HepG2 (cell line): ENCODE data around the gene KDM2B. TPM values are rescaled to one million over a fixed set of nuclear protein-coding genes. Genes with fewer than 3 reads are reported as not detected.

ENCODE experiments used
- GABPB1 ChIP-seq: IDR thresholded peaks from 2 replicates; pipeline ENCODE4 v1.6.1; 2016; ENCODE audit warnings: mild to moderate bottlenecking, missing genetic modification reagents, moderate library complexity, missing compliant biosample characterization
- GPBP1L1 ChIP-seq: sonication (generic); formaldehyde crosslinking; IDR thresholded peaks from 2 replicates; pipeline ENCODE4 v1.5.0; 2020; ENCODE audit warnings: mild to moderate bottlenecking, missing genetic modification reagents
- KAT7 ChIP-seq: IDR thresholded peaks from 2 replicates; pipeline ENCODE4 v1.6.1; 2018; ENCODE audit warnings: borderline replicate concordance, missing compliant biosample characterization
- KLF11 ChIP-seq: IDR thresholded peaks from 2 replicates; pipeline ENCODE4 v1.6.1; 2016; ENCODE audit warnings: missing compliant biosample characterization
- KLF16 ChIP-seq, 2 experiments: sonication (generic) in 1 of 2; formaldehyde crosslinking in 1 of 2; IDR thresholded peaks; 2 replicates each; pipeline versions ENCODE4 v1.6.1 to v1.8.0; 2016 to 2023; ENCODE audit warnings: missing genetic modification reagents in 2 of 2, missing compliant biosample characterization in 1 of 2
- KMT2B ChIP-seq: IDR thresholded peaks from 2 replicates; pipeline ENCODE4 v1.6.1; 2016; ENCODE audit warnings: missing genetic modification reagents, missing compliant biosample characterization
- MAF1 ChIP-seq: sonication (generic); formaldehyde crosslinking; IDR thresholded peaks from 2 replicates; pipeline ENCODE4 v1.5.0; 2020; ENCODE audit warnings: missing genetic modification reagents, borderline replicate concordance
- MATR3 ChIP-seq: sonication (generic); formaldehyde crosslinking; IDR thresholded peaks from 2 replicates; pipeline ENCODE4 v1.4.0; 2020; ENCODE audit warnings: missing genetic modification reagents
- MTA3 ChIP-seq: sonication (generic); formaldehyde crosslinking; IDR thresholded peaks from 2 replicates; pipeline ENCODE4 v1.4.0; 2020; ENCODE audit warnings: missing genetic modification reagents
- NONO ChIP-seq, 2 experiments: fragments of 450-650 bp in 1 of 2; sonication (generic) in 1 of 2; formaldehyde crosslinking in 1 of 2; IDR thresholded peaks in 1 of 2; conservative IDR thresholded peaks in 1 of 2; 2 replicates each; pipeline versions ENCODE4 v1.6.1 to v1.8.0; 2017 to 2022; ENCODE audit warnings: mild to moderate bottlenecking in 1 of 2, missing genetic modification reagents in 1 of 2, moderate library complexity in 1 of 2
- PHF8 ChIP-seq: sonication (generic); formaldehyde crosslinking; IDR thresholded peaks from 2 replicates; pipeline ENCODE4 v1.5.0; 2020; ENCODE audit warnings: missing genetic modification reagents
- PRDM10 ChIP-seq: sonication (generic); formaldehyde crosslinking; IDR thresholded peaks from 2 replicates; pipeline ENCODE4 v1.4.0; 2020; ENCODE audit warnings: low read depth, missing genetic modification reagents
- SCMH1 ChIP-seq: sonication (generic); formaldehyde crosslinking; IDR thresholded peaks from 2 replicates; pipeline ENCODE4 v1.9.0; 2021; ENCODE audit warnings: missing genetic modification reagents, mild to moderate bottlenecking, borderline replicate concordance
- SNRNP70 ChIP-seq: fragments of 200-400 bp; formaldehyde crosslinking; IDR thresholded peaks from 2 replicates; pipeline ENCODE4 v1.6.1; 2017; ENCODE audit warnings: mild to moderate bottlenecking, low read depth, low read length, moderate library complexity
- SPEN ChIP-seq: sonication (generic); formaldehyde crosslinking; IDR thresholded peaks from 2 replicates; pipeline ENCODE4 v1.5.1; 2020; ENCODE audit warnings: low read depth, mild to moderate bottlenecking, missing genetic modification reagents
- ZBTB26 ChIP-seq: IDR thresholded peaks from 2 replicates; pipeline ENCODE4 v1.6.1; 2016; ENCODE audit warnings: missing compliant biosample characterization, missing genetic modification reagents, borderline replicate concordance
- ZEB1 ChIP-seq: IDR thresholded peaks from 2 replicates; pipeline ENCODE4 v1.6.1; 2012; ENCODE audit warnings: mild to moderate bottlenecking, low read depth, inconsistent platforms; ENCODE audit not compliant: insufficient replicate concordance
- ZFP36L1 ChIP-seq: sonication (generic); formaldehyde crosslinking; IDR thresholded peaks from 2 replicates; pipeline ENCODE4 v1.8.0; 2022; ENCODE audit warnings: mild to moderate bottlenecking, missing genetic modification reagents, moderate library complexity
- ZFP36L2 ChIP-seq: sonication (generic); formaldehyde crosslinking; IDR thresholded peaks from 2 replicates; pipeline ENCODE4 v1.4.0; 2020; ENCODE audit warnings: missing genetic modification reagents
- ZFYVE20 ChIP-seq: sonication (generic); formaldehyde crosslinking; IDR thresholded peaks from 2 replicates; pipeline ENCODE4 v1.8.0; 2023; ENCODE audit warnings: low read depth, mild to moderate bottlenecking, moderate library complexity, missing genetic modification reagents, borderline replicate concordance
- ZKSCAN5 ChIP-seq: sonication (generic); formaldehyde crosslinking; IDR thresholded peaks from 2 replicates; pipeline ENCODE4 v1.5.1; 2020; ENCODE audit warnings: mild to moderate bottlenecking, missing genetic modification reagents
- ZNF292 ChIP-seq: sonication (generic); formaldehyde crosslinking; IDR thresholded peaks from 2 replicates; pipeline ENCODE4 v1.8.1; 2022; ENCODE audit warnings: mild to moderate bottlenecking, low read depth, missing genetic modification reagents, borderline replicate concordance
- ZNF33A ChIP-seq: sonication (generic); formaldehyde crosslinking; IDR thresholded peaks from 2 replicates; pipeline ENCODE4 v1.5.1; 2020; ENCODE audit warnings: missing genetic modification reagents, mild to moderate bottlenecking, moderate library complexity, borderline replicate concordance
- ZNF562 ChIP-seq: sonication (generic); formaldehyde crosslinking; IDR thresholded peaks from 2 replicates; pipeline ENCODE4 v1.8.0; 2022; ENCODE audit warnings: missing genetic modification reagents, borderline replicate concordance
- ZNF7 ChIP-seq: IDR thresholded peaks from 2 replicates; pipeline ENCODE4 v1.6.1; 2016; ENCODE audit warnings: missing biosample characterization, missing genetic modification reagents
- polyA plus RNA-seq, 8 experiments: library from polyadenylated mRNA; depleted of rRNA in 3 of 8; stranded (reverse) in 7 of 8; unstranded in 1 of 8; fragments of >200 nt; fragmentation: Illumina TruSeq in 4 of 8; extraction: Trizol in 4 of 8; gene quantifications; 2 replicates each; pipeline versions ENCODE4 v1.2.1 to v1.2.3, GENCODE V29; 2011 to 2016; ENCODE audit warnings: low read depth in 4 of 8, missing spikeins in 1 of 8, mixed read lengths in 1 of 8; ENCODE audit not compliant: insufficient read depth in 1 of 8
- total RNA-seq, 5 experiments: library from RNA; depleted of rRNA; stranded (reverse); fragments of >200 nt; fragmentation: Illumina TruSeq; extraction: Trizol; gene quantifications; 2 replicates each; pipeline ENCODE4 v1.2.3, GENCODE V29; 2016; ENCODE audit warnings: low read depth in 1 of 5

KDM2B gene
- total and polyA plus RNA-seq, 2 of the 13 experiments (the other 11 are each of a cell fraction or from before 2014, with no cell fraction given): 17.5 to 26.1 TPM

GRCh38 chr12:121516437-121517011 lies 64.3 kb downstream of the KDM2B start (continued):
- peak; percentile 47; the same call in 1 of the 2 replicates for TF ChIP-seq PRDM10 (CRISPR knock-in tag)
- TF ChIP-seq GPBP1L1 (CRISPR knock-in tag): no peak
- peak; percentile 88; the same call in 1 of the 2 replicates for TF ChIP-seq ZFP36L2
- no peak for TF ChIP-seq ZNF33A (CRISPR knock-in tag)
- peak; percentile 61; the same call in 1 of the 2 replicates for TF ChIP-seq SPEN (CRISPR knock-in tag)
- TF ChIP-seq GABPB1 (CRISPR knock-in tag): no peak; the same call in 1 of the 2 replicates
- no peak for TF ChIP-seq ZFYVE20 (CRISPR knock-in tag)
- no peak for TF ChIP-seq PHF8 (CRISPR knock-in tag)
- no peak for TF ChIP-seq ZNF7 (CRISPR knock-in tag)
- peak; percentile 98 for TF ChIP-seq ZFP36L1 (CRISPR knock-in tag)
- TF ChIP-seq KLF16 (CRISPR knock-in tag; IDR thresholded peaks at IDR 0.05): peak in 1 of 2 experiments; percentile 94; a peak in 2 of 4 replicates
- no peak for TF ChIP-seq MTA3 (CRISPR knock-in tag)
- TF ChIP-seq ZNF292: no peak
- TF ChIP-seq ZEB1: no peak
- no peak for TF ChIP-seq SCMH1 (CRISPR knock-in tag)
- no peak for TF ChIP-seq ZNF562 (CRISPR knock-in tag)
- no peak for TF ChIP-seq MATR3 (CRISPR knock-in tag)
- peak; percentile 92 for TF ChIP-seq KLF11 (CRISPR knock-in tag)
- no peak for TF ChIP-seq SNRNP70
- no peak; the same call in 1 of the 2 replicates for TF ChIP-seq KAT7 (CRISPR knock-in tag)
- peak; percentile 78; the same call in 1 of the 2 replicates for TF ChIP-seq ZBTB26 (CRISPR knock-in tag)
- TF ChIP-seq ZKSCAN5 (CRISPR knock-in tag): no peak
- TF ChIP-seq NONO (IDR thresholded peaks at IDR 0.05): no peak
- TF ChIP-seq NONO (CRISPR knock-in tag; conservative IDR thresholded peaks at IDR 0.05): no peak
- TF ChIP-seq MAF1 (CRISPR knock-in tag): 0 out of 2 replicates have a peak, but pooled peaks have one; percentile 36
- TF ChIP-seq KMT2B (CRISPR knock-in tag): peak; percentile 83
